GM06990 (cell line): ENCODE results near the gene RIF1.

Experiments
- DNase-seq: peaks from one replicate; pipeline ENCODE4 v3.0.0-alpha.2; 2011; ENCODE audit not compliant: insufficient read length; ENCODE audit errors: extremely low read depth
- H3K27me3 ChIP-seq: replicated peaks from 2 replicates; pipeline ENCODE4 v1.6.0; 2011; ENCODE audit warnings: low read length; ENCODE audit not compliant: control insufficient read depth, insufficient read depth
- H3K36me3 ChIP-seq: 2 replicates; pipeline ENCODE4 v1.5.1; 2011; ENCODE audit warnings: low read length; ENCODE audit not compliant: control insufficient read depth, insufficient read depth
- H3K4me3 ChIP-seq: replicated peaks from 2 replicates; pipeline ENCODE4 v1.5.1; 2011; ENCODE audit warnings: low read depth, mild to moderate bottlenecking, control low read depth, low read length
- CTCF ChIP-seq: IDR thresholded peaks from 2 replicates; pipeline ENCODE4 v1.5.1; 2011; ENCODE audit warnings: low read length, control low read depth, mild to moderate bottlenecking, inconsistent platforms; ENCODE audit not compliant: insufficient read depth, poor library complexity, severe bottlenecking

The RIF1 gene

GRCh38 chr2:151522556-151522955, 112.9 kb downstream of the RIF1 start:
- H3K4me3 ChIP-seq: no peak overlapping the region
- no peak for DNase-seq
- H3K27me3 ChIP-seq: no peaks in the 10 kb centered on the region
- H3K36me3 ChIP-seq: no peaks in the 10 kb centered on the region
- no peak for TF ChIP-seq CTCF

GRCh38 chr2:151523850-151524249, 114.1 kb downstream of the RIF1 start:
- Histone ChIP-seq H3K36me3 (no peaks in the 10 kb centered on the region), H3K4me3 (no peak overlapping the region), H3K27me3 (no peaks in the 10 kb centered on the region)
- TF ChIP-seq CTCF: no peak
- DNase-seq: no peak

GRCh38 chr2:151525821-151526373, 116.2 kb downstream of the RIF1 start:
- Histone ChIP-seq H3K4me3 (no peak overlapping the region), H3K27me3 (no peaks in the 10 kb centered on the region), H3K36me3 (no peaks in the 10 kb centered on the region)
- no peak for TF ChIP-seq CTCF
- no peak for DNase-seq

- DNase-seq: no peak
- no peaks in the 10 kb centered on the region for H3K36me3 ChIP-seq
- no peak overlapping the region for H3K4me3 ChIP-seq
- no peak for TF ChIP-seq CTCF
- no peaks in the 10 kb centered on the region for H3K27me3 ChIP-seq
Observed at GRCh38 chr2:151526572-151527090, 116.9 kb downstream of the RIF1 start.
